Smooth muscle cell (in vitro differentiated cells): ENCODE data around the gene KERA. TPM values are rescaled to one million over a fixed set of nuclear protein-coding genes. Genes with fewer than 3 reads are reported as not detected.

Source experiments
- DNase-seq: peaks from one replicate; lab custom pipeline; 2025; ENCODE audit not compliant: unreplicated experiment; lab: John Stamatoyannopoulos, UW
- H2AFZ ChIP-seq: fragments of 200-600 bp; sonication (generic); 2 replicates; pipeline ENCODE4 v1.6.0; 2016; ENCODE audit warnings: antibody characterized with exemption, low read depth, mild to moderate bottlenecking
- H3F3A ChIP-seq: fragments of 200-600 bp; sonication (generic); 2 replicates; pipeline ENCODE4 v1.6.0; 2017; ENCODE audit warnings: antibody characterized with exemption, low read depth
- H3K27ac ChIP-seq: fragments of 200-600 bp; sonication (generic); 2 replicates; pipeline ENCODE4 v1.5.1; 2016; ENCODE audit warnings: low read depth, mild to moderate bottlenecking
- H3K27me3 ChIP-seq: fragments of 200-600 bp; sonication (generic); 2 replicates; pipeline ENCODE4 v1.6.1; 2016; ENCODE audit warnings: low read depth, mild to moderate bottlenecking
- H3K36me3 ChIP-seq: fragments of 200-600 bp; sonication (generic); 2 replicates; pipeline ENCODE4 v1.5.1; 2016; ENCODE audit warnings: low read depth
- H3K4me1 ChIP-seq: fragments of 200-600 bp; sonication (generic); 2 replicates; pipeline ENCODE4 v1.5.1; 2016; ENCODE audit warnings: low read depth
- H3K4me2 ChIP-seq: fragments of 200-600 bp; sonication (generic); 2 replicates; pipeline ENCODE4 v1.6.0; 2016; ENCODE audit warnings: mild to moderate bottlenecking
- H3K4me3 ChIP-seq: fragments of 200-600 bp; sonication (generic); 2 replicates; pipeline ENCODE4 v1.5.1; 2016; ENCODE audit warnings: mild to moderate bottlenecking
- H3K79me2 ChIP-seq: fragments of 200-600 bp; sonication (generic); 2 replicates; pipeline ENCODE4 v1.6.0; 2016; ENCODE audit warnings: low read depth, mild to moderate bottlenecking
- H3K9ac ChIP-seq: fragments of 200-600 bp; sonication (generic); 2 replicates; pipeline ENCODE4 v1.6.0; 2016; ENCODE audit warnings: low read depth
- H3K9me3 ChIP-seq: fragments of 200-600 bp; sonication (generic); replicated peaks from 2 replicates; pipeline ENCODE4 v1.5.1; 2016; ENCODE audit warnings: low read depth
- H4K20me1 ChIP-seq: fragments of 200-600 bp; sonication (generic); 2 replicates; pipeline ENCODE4 v1.6.0; 2016; ENCODE audit warnings: low read depth
- WGBS: methylation state at CpG from one replicate; pipeline ENCODE4 v1.1.7; 2016; ENCODE audit warnings: low lambda C conversion rate; 5-methylcytosine and 5-hydroxymethylcytosine counted together
- polyA plus RNA-seq: library from polyadenylated mRNA; unstranded; fragments of >200 nt; fragmentation: Nextera tagmentation; extraction: Ambion mirVana; gene quantifications from 2 replicates; pipeline ENCODE4 v1.2.1, GENCODE V29; 2016
- total RNA-seq: library from RNA; depleted of rRNA; stranded (reverse); fragments of >200 nt; gene quantifications from 2 replicates; pipeline ENCODE4 v1.2.3, GENCODE V29; 2014
- TF ChIP-seq, protein P1 (sequence below): fragments of 200-600 bp; sonication (generic); IDR thresholded peaks from 2 replicates; pipeline ENCODE4 v1.5.1; 2017; ENCODE audit warnings: borderline replicate concordance, mild to moderate bottlenecking, antibody characterized with exemption; ENCODE audit not compliant: insufficient read depth, poor library complexity, severe bottlenecking

The KERA gene
- total and polyA plus RNA-seq, 2 experiments from 2014 or later = not detected

DNA sequence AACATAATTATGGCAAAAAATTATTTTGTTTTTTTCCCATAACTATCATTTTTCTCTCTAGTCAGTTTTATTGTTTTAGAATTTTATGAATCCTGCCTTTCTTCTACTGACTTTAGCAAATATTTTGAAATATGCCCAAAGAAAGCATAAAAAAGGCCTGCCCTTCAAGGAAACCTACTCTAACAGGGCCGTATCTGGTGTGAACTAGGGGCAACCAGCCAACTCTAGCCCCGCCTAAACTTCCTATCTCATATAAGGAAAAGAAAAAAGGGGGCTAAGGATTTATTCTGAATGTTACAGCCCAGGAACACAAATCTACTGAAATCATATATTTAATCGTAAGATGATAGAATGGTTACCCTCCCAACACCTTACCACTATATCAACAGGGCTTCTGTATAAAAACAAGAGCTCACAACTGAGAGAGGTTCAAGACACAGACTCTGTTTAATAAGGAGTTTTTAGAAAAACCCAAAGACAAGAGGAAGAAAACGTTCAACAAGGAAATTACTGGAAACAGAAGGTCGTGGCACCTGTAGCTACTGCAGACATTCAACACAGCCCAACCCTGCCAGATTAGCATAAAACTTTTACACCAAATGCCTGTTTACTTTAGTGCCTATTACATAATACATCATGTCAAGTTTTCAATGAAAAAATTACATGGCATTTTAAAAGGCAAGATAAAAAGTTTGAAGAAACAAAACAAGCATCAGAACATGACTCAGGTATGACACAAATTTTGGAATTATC is 40.1 kb downstream of the KERA start:
- Histone ChIP-seq H3K4me1 (no peaks in the 10 kb centered on the region), H3F3A (no peaks in the 10 kb centered on the region), H3K9ac (no peak overlapping the region), H3K9me3 (no peaks in the 10 kb centered on the region), H3K79me2 (no peaks in the 10 kb centered on the region), H3K4me2 (no peak overlapping the region), H3K27me3 (no peaks in the 10 kb centered on the region), H3K36me3 (no peaks in the 10 kb centered on the region), H4K20me1 (no peaks in the 10 kb centered on the region), H2AFZ (no peak overlapping the region), H3K4me3 (no peak overlapping the region), H3K27ac (no peak overlapping the region)
- TF ChIP-seq, protein P1, sequence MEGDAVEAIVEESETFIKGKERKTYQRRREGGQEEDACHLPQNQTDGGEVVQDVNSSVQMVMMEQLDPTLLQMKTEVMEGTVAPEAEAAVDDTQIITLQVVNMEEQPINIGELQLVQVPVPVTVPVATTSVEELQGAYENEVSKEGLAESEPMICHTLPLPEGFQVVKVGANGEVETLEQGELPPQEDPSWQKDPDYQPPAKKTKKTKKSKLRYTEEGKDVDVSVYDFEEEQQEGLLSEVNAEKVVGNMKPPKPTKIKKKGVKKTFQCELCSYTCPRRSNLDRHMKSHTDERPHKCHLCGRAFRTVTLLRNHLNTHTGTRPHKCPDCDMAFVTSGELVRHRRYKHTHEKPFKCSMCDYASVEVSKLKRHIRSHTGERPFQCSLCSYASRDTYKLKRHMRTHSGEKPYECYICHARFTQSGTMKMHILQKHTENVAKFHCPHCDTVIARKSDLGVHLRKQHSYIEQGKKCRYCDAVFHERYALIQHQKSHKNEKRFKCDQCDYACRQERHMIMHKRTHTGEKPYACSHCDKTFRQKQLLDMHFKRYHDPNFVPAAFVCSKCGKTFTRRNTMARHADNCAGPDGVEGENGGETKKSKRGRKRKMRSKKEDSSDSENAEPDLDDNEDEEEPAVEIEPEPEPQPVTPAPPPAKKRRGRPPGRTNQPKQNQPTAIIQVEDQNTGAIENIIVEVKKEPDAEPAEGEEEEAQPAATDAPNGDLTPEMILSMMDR = no peak
- WGBS = 93% methylated on average over 5 of the region's 5 CpGs
- DNase-seq = no peak

DNA sequence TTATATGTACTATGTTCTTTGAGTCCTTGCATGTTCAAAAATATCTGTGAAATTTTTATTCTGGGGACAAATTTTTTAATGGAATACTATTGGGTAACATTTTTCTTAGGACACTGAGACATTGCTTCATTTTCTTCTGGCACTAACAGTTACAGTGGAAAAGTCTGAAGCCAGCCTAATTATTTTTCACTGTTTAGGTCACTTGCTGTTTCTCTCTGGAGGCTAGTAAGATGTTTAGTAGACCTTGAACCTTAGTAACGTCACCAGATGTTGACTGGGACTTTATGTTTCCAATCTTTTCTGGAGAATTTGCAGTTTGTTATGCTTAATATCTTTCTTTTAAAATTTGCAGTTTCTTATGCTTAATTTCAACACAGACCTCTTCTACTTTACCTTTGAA is 40.8 kb downstream of the KERA start:
- H3K4me2 ChIP-seq = no peak overlapping the region

DNA sequence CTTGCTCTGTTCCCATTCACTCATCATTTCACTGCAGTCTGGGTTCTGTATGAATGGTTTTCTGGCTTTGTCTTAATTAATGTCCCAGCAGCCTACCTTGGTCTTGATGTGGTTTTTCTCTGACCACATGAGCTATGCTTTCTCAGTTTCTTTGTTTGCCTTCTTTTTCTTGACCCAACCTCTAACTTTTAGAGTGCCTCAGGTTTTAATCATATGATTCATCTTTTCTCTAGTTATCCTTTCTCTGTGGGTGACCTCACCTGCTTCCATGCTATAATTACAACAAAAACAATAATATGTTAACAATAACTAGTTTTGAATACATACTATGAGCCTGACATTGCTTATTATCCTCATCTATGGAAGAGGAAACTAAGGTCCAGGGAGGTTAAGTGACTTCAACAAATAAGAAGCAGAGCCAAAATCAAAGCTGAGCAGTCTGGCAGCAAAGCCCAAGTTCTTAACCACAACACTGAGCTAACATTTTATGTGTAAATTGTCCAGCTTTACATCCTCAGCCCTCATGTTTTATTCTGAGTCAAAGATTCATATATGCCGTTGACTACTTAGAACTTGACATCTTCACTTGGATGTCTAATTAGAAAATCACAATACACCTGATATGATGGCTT is 48.4 kb downstream of the KERA start:
- Histone ChIP-seq H4K20me1 (no peaks in the 10 kb centered on the region), H3K27me3 (no peaks in the 10 kb centered on the region), H3K9me3 (no peaks in the 10 kb centered on the region), H3K4me3 (no peak overlapping the region), H3K9ac (no peak overlapping the region), H3K79me2 (no peaks in the 10 kb centered on the region), H3K36me3 (no peaks in the 10 kb centered on the region), H2AFZ (no peak overlapping the region), H3F3A (no peaks in the 10 kb centered on the region), H3K4me2 (peak overlapping the region; percentile 8), H3K27ac (peak overlapping the region; percentile 39), H3K4me1 (no peaks in the 10 kb centered on the region)
- 44% methylated on average over 1 of the region's 1 CpG for WGBS
- TF ChIP-seq, protein P1 = no peak
- no peak for DNase-seq

More for the DNA sequence above, 40.8 kb downstream of the KERA start:
- H3K9me3 ChIP-seq = no peaks in the 10 kb centered on the region
- no peaks in the 10 kb centered on the region for H3K4me1 ChIP-seq
- H3K4me3 ChIP-seq = no peak overlapping the region
- no peak for DNase-seq
- WGBS = 100% methylated on average over 1 of the region's 1 CpG
- H3K36me3 ChIP-seq = no peaks in the 10 kb centered on the region
- no peaks in the 10 kb centered on the region for H3K79me2 ChIP-seq
- H3K9ac ChIP-seq = no peak overlapping the region
- no peak overlapping the region for H3K27ac ChIP-seq
- H3K27me3 ChIP-seq = no peaks in the 10 kb centered on the region
- no peaks in the 10 kb centered on the region for H3F3A ChIP-seq
- TF ChIP-seq, protein P1 = no peak
- no peaks in the 10 kb centered on the region for H4K20me1 ChIP-seq
- peak overlapping the region; percentile 56 for H2AFZ ChIP-seq
